ENCODE results near the gene SCARF1. TPM values are rescaled to one million over a fixed set of nuclear protein-coding genes. Genes with fewer than 3 reads are reported as not detected.

The SCARF1 gene
- total RNA-seq, 1 experiment from 2014 or later, result 0.14 TPM

- Mint-ChIP-seq H3K27me3 (ENCODE audit: insufficient read depth, unreplicated experiment) (no peaks in the 10 kb centered on the region), H3K36me3 (ENCODE audit: insufficient read depth, unreplicated experiment) (peaks cover 57% of the 10 kb centered on the region), H3K4me3 (ENCODE audit: unreplicated experiment) (peak within 1 kb of the TSS; percentile 91), H3K9me3 (ENCODE audit: unreplicated experiment) (no peaks in the 10 kb centered on the region), H3K4me1 (ENCODE audit: low read depth, unreplicated experiment) (peaks cover 13% of the 10 kb centered on the region), H3K27ac (ENCODE audit: unreplicated experiment) (peak within 1 kb of the TSS; percentile 95)
- TF ChIP-seq CTCF (IDR thresholded peaks at IDR 0.05; ENCODE audit: insufficient read depth in 1 of 2, low read depth in 1 of 2, low read length in 1 of 2, severe bottlenecking in 1 of 2, unreplicated experiment in 1 of 2), result no peak
- POLR2A ChIA-PET, result interaction anchor here (0.6 to 2.2 kb wide), 7 partner anchors 13 to 417 kb away, joined by 3 to 30 read pairs (median 6); partner anchors contain the start of genes RILP and TLCD2
- Histone ChIP-seq H3K27me3 (replicated peaks; ENCODE audit: control insufficient read depth, insufficient read depth, low read length) (no peaks in the 10 kb centered on the region), H3K36me3 (ENCODE audit: control insufficient read depth, insufficient read depth, low read length) (peaks cover 13% of the 10 kb centered on the region), H3K4me3 (ENCODE audit: low read depth, low read length) (peak within 1 kb of the TSS; percentile 54), H3K4me1 (peaks cover 5% of the 10 kb centered on the region; the same call in 1 of the 2 replicates), H3K9me3 (no peaks in the 10 kb centered on the region)
- intact Hi-C loops (cut with micrococcal nuclease; ENCODE audit: unreplicated experiment), result loop anchor here (1.0 to 2.0 kb wide), 2 partner anchors 15 to 26 kb away; partner anchors contain the start of gene TLCD2
- DNase-seq, result peak; percentile 98 to 99
- CTCF ChIA-PET, result interaction anchor here (0.7 to 1.7 kb wide), 4 partner anchors 15 to 169 kb away, joined by 3 to 6 read pairs (median 4); no protein-coding TSS in a partner anchor
- BruUV-seq (replicated peaks), result TSS peak; percentile 82
Observed at GRCh38 chr17:1684378-1685189, 39.1 kb upstream of the SCARF1 start, which contains the start of gene PRPF8. TSS of gene PRPF8 (minus strand) at chr17:1684867. CDS start at chr17:1684571, 296 bp downstream.

- ChIA-PET POLR2A (interaction anchor here (0.6 to 2.2 kb wide), 5 partner anchors 27 to 148 kb away, joined by 5 to 30 read pairs (median 8); partner anchors contain the start of genes RILP and TLCD2), CTCF (interaction anchor here (0.7 to 1.7 kb wide), 3 partner anchors 35 to 168 kb away, joined by 3 to 5 read pairs (median 3); no protein-coding TSS in a partner anchor)
- H3K36me3 ChIP-seq (ENCODE audit: control insufficient read depth, insufficient read depth, low read length), result peaks cover 20% of the 10 kb centered on the region
- peak overlapping the region; percentile 54 for H3K4me3 ChIP-seq (ENCODE audit: low read depth, low read length)
- peak overlapping the region; percentile 91 for H3K4me3 Mint-ChIP-seq (ENCODE audit: unreplicated experiment)
- no TSS peak for BruUV-seq (replicated peaks)
- TF ChIP-seq CTCF (IDR thresholded peaks at IDR 0.05; ENCODE audit: insufficient read depth in 1 of 2, low read depth in 1 of 2, low read length in 1 of 2, severe bottlenecking in 1 of 2, unreplicated experiment in 1 of 2), result no peak
- no peak for DNase-seq
- H3K27me3 ChIP-seq (replicated peaks; ENCODE audit: control insufficient read depth, insufficient read depth, low read length), result no peaks in the 10 kb centered on the region
- intact Hi-C loops (cut with micrococcal nuclease; ENCODE audit: unreplicated experiment), result no loop called here
- peaks cover 5% of the 10 kb centered on the region; the same call in 1 of the 2 replicates for H3K4me1 ChIP-seq
- H3K9me3 ChIP-seq, result no peaks in the 10 kb centered on the region
- peaks cover 68% of the 10 kb centered on the region for H3K36me3 Mint-ChIP-seq (ENCODE audit: insufficient read depth, unreplicated experiment)
- H3K27me3 Mint-ChIP-seq (ENCODE audit: insufficient read depth, unreplicated experiment), result no peaks in the 10 kb centered on the region
- peak overlapping the region; percentile 95 for H3K27ac Mint-ChIP-seq (ENCODE audit: unreplicated experiment)
- no peaks in the 10 kb centered on the region for H3K9me3 Mint-ChIP-seq (ENCODE audit: unreplicated experiment)
- H3K4me1 Mint-ChIP-seq (ENCODE audit: low read depth, unreplicated experiment), result peaks cover 13% of the 10 kb centered on the region
Observed at GRCh38 chr17:1683459-1683858, 37.9 kb upstream of the SCARF1 start.

GRCh38 chr17:1676401-1676800, 30.9 kb upstream of the SCARF1 start:
- Mint-ChIP-seq H3K27me3 (ENCODE audit: insufficient read depth, unreplicated experiment) (no peaks in the 10 kb centered on the region), H3K4me3 (ENCODE audit: unreplicated experiment) (no peak overlapping the region), H3K4me1 (ENCODE audit: low read depth, unreplicated experiment) (no peaks in the 10 kb centered on the region), H3K27ac (ENCODE audit: unreplicated experiment) (no peak overlapping the region), H3K36me3 (ENCODE audit: insufficient read depth, unreplicated experiment) (peaks cover 98% of the 10 kb centered on the region), H3K9me3 (ENCODE audit: unreplicated experiment) (no peaks in the 10 kb centered on the region)
- no TSS peak for BruUV-seq (replicated peaks)
- Histone ChIP-seq H3K36me3 (ENCODE audit: control insufficient read depth, insufficient read depth, low read length) (peaks cover 17% of the 10 kb centered on the region), H3K4me1 (no peaks in the 10 kb centered on the region), H3K4me3 (ENCODE audit: low read depth, low read length) (no peak overlapping the region), H3K9me3 (no peaks in the 10 kb centered on the region), H3K27me3 (replicated peaks; ENCODE audit: control insufficient read depth, insufficient read depth, low read length) (no peaks in the 10 kb centered on the region)
- DNase-seq, result no peak
- intact Hi-C loops (cut with micrococcal nuclease; ENCODE audit: unreplicated experiment), result no loop called here
- CTCF ChIA-PET, result no interaction called here
- POLR2A ChIA-PET, result no interaction called here
- TF ChIP-seq CTCF (IDR thresholded peaks at IDR 0.05; ENCODE audit: insufficient read depth in 1 of 2, low read depth in 1 of 2, low read length in 1 of 2, severe bottlenecking in 1 of 2, unreplicated experiment in 1 of 2), result no peak
